Measurements from ENCODE around the gene GPC3.

GPC3 gene

DNA sequence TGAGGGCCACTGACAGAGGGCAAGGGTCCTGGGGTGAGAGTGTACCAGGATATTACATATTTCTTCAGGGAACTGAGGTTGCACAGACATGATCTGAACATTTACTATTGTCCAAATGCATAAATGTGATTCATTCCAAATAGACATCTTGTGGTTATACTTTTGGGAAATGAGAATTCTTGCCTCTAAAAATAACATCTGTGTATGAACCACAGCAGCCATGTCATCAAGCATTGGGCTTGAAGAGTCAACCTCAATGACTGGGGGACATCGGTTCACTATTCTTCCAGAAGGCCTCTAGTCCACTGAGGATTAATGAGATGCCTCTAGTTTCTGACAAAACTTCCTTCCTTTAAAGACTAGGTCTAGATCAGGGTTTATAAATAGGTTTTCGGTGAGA is 377.0 kb downstream of the GPC3 start:
- no peak overlapping the region for H3K9ac ChIP-seq (ENCODE audit: low read depth, low read length, poor library complexity)
- H3K4me1 ChIP-seq (ENCODE audit: control insufficient read depth in 2 of 2, insufficient read depth in 1 of 2, low read depth in 1 of 2, low read length in 2 of 2) = no peaks in the 10 kb centered on the region
- no peak overlapping the region for H2BK5ac ChIP-seq (ENCODE audit: low read length)
- no peak overlapping the region for H3K18ac ChIP-seq (ENCODE audit: low read length)
- no peak overlapping the region for H2BK12ac ChIP-seq (ENCODE audit: low read length)
- no peak overlapping the region for H2AK5ac ChIP-seq (ENCODE audit: low read depth, low read length)
- H4K8ac ChIP-seq (ENCODE audit: low read depth, low read length) = no peak overlapping the region
- no CpG with 5 or more reads among the region's 2 CpGs for WGBS, 2 donors (ENCODE audit: extremely low coverage in 2 of 2, insufficient read length in 2 of 2, insufficient replicate concordance in 1 of 2)
- H3K4ac ChIP-seq (ENCODE audit: low read length) = no peak overlapping the region
- H3K27ac ChIP-seq (replicated peaks; ENCODE audit: low read length) = no peak overlapping the region
- H3K9me3 ChIP-seq (replicated peaks in 1 of 2; ENCODE audit: control insufficient read depth in 2 of 2, insufficient read depth in 1 of 2, low read depth in 1 of 2, low read length in 2 of 2) = no peaks in the 10 kb centered on the region
- H3K4me3 ChIP-seq (ENCODE audit: low read length in 2 of 2) = no peak overlapping the region
- H3K14ac ChIP-seq (ENCODE audit: low read length) = no peak overlapping the region
- peaks cover 0 to 7% (median 0%) of the 10 kb centered on the region in 3 experiments for H3K27me3 ChIP-seq (ENCODE audit: control insufficient read depth in 3 of 3, insufficient read depth in 3 of 3, low read depth in 1 of 3, low read length in 3 of 3)
- H2AFZ ChIP-seq (ENCODE audit: low read length) = no peak overlapping the region
- no peak overlapping the region for H3K23ac ChIP-seq (ENCODE audit: low read depth, low read length, poor library complexity)
- no peak overlapping the region for H2BK15ac ChIP-seq (ENCODE audit: low read length)
- H3K4me2 ChIP-seq (ENCODE audit: insufficient read depth, low read length, poor library complexity, severe bottlenecking) = no peak overlapping the region
- no peaks in the 10 kb centered on the region for H3K36me3 ChIP-seq (replicated peaks in 1 of 2; ENCODE audit: control insufficient read depth in 2 of 2, insufficient read depth in 2 of 2, low read length in 2 of 2)
- no peak overlapping the region for H4K91ac ChIP-seq (ENCODE audit: low read depth, low read length, poor library complexity)
- no peak overlapping the region for H2BK120ac ChIP-seq (ENCODE audit: low read depth, low read length)
- no peaks in the 10 kb centered on the region for H3K79me1 ChIP-seq (ENCODE audit: low read depth, low read length)
- no peak for DNase-seq (ENCODE audit: low spot score)

- peaks cover 0 to 7% (median 0%) of the 10 kb centered on the region in 3 experiments for H3K27me3 ChIP-seq (ENCODE audit: control insufficient read depth in 3 of 3, insufficient read depth in 3 of 3, low read depth in 1 of 3, low read length in 3 of 3)
- no peak overlapping the region for H2AFZ ChIP-seq (ENCODE audit: low read length)
- H3K36me3 ChIP-seq (replicated peaks in 1 of 2; ENCODE audit: control insufficient read depth in 2 of 2, insufficient read depth in 2 of 2, low read length in 2 of 2) = no peaks in the 10 kb centered on the region
- H3K23ac ChIP-seq (ENCODE audit: low read depth, low read length, poor library complexity) = no peak overlapping the region
- H4K91ac ChIP-seq (ENCODE audit: low read depth, low read length, poor library complexity) = no peak overlapping the region
- DNase-seq (ENCODE audit: low spot score) = no peak
- H3K14ac ChIP-seq (ENCODE audit: low read length) = no peak overlapping the region
- H3K27ac ChIP-seq (replicated peaks; ENCODE audit: low read length) = no peak overlapping the region
- H3K4me1 ChIP-seq (ENCODE audit: control insufficient read depth in 2 of 2, insufficient read depth in 1 of 2, low read depth in 1 of 2, low read length in 2 of 2) = no peaks in the 10 kb centered on the region
- no peaks in the 10 kb centered on the region for H3K9me3 ChIP-seq (replicated peaks in 1 of 2; ENCODE audit: control insufficient read depth in 2 of 2, insufficient read depth in 1 of 2, low read depth in 1 of 2, low read length in 2 of 2)
- H3K9ac ChIP-seq (ENCODE audit: low read depth, low read length, poor library complexity) = no peak overlapping the region
- no peak overlapping the region for H2BK15ac ChIP-seq (ENCODE audit: low read length)
- no peak overlapping the region for H2BK5ac ChIP-seq (ENCODE audit: low read length)
- H3K4me2 ChIP-seq (ENCODE audit: insufficient read depth, low read length, poor library complexity, severe bottlenecking) = no peak overlapping the region
- H3K4me3 ChIP-seq (ENCODE audit: low read length in 2 of 2) = no peak overlapping the region
- H2BK120ac ChIP-seq (ENCODE audit: low read depth, low read length) = no peak overlapping the region
- no peaks in the 10 kb centered on the region for H3K79me1 ChIP-seq (ENCODE audit: low read depth, low read length)
- H3K18ac ChIP-seq (ENCODE audit: low read length) = no peak overlapping the region
- H2BK12ac ChIP-seq (ENCODE audit: low read length) = no peak overlapping the region
- H4K8ac ChIP-seq (ENCODE audit: low read depth, low read length) = no peak overlapping the region
- H2AK5ac ChIP-seq (ENCODE audit: low read depth, low read length) = no peak overlapping the region
- no CpG with 5 or more reads among the region's 5 CpGs for WGBS, 2 donors (ENCODE audit: extremely low coverage in 2 of 2, insufficient read length in 2 of 2, insufficient replicate concordance in 1 of 2)
- no peak overlapping the region for H3K4ac ChIP-seq (ENCODE audit: low read length)
Measured at GRCh38 chrX:133607419-133608348, 377.7 kb downstream of the GPC3 start.

GRCh38 chrX:133606990-133607389 is 378.4 kb downstream of the GPC3 start:
- Histone ChIP-seq H3K79me1 (ENCODE audit: low read depth, low read length) (no peaks in the 10 kb centered on the region), H3K4me3 (ENCODE audit: low read length in 2 of 2) (no peak overlapping the region), H3K18ac (ENCODE audit: low read length) (no peak overlapping the region), H2AK5ac (ENCODE audit: low read depth, low read length) (no peak overlapping the region), H3K27me3 (ENCODE audit: control insufficient read depth in 3 of 3, insufficient read depth in 3 of 3, low read depth in 1 of 3, low read length in 3 of 3) (peaks cover 0 to 7% (median 0%) of the 10 kb centered on the region in 3 experiments), H4K91ac (ENCODE audit: low read depth, low read length, poor library complexity) (no peak overlapping the region), H3K23ac (ENCODE audit: low read depth, low read length, poor library complexity) (no peak overlapping the region), H2BK12ac (ENCODE audit: low read length) (no peak overlapping the region), H3K4me2 (ENCODE audit: insufficient read depth, low read length, poor library complexity, severe bottlenecking) (no peak overlapping the region), H3K4ac (ENCODE audit: low read length) (no peak overlapping the region), H3K27ac (replicated peaks; ENCODE audit: low read length) (no peak overlapping the region), H3K9ac (ENCODE audit: low read depth, low read length, poor library complexity) (no peak overlapping the region), H2BK5ac (ENCODE audit: low read length) (no peak overlapping the region), H3K9me3 (replicated peaks in 1 of 2; ENCODE audit: control insufficient read depth in 2 of 2, insufficient read depth in 1 of 2, low read depth in 1 of 2, low read length in 2 of 2) (no peaks in the 10 kb centered on the region), H3K4me1 (ENCODE audit: control insufficient read depth in 2 of 2, insufficient read depth in 1 of 2, low read depth in 1 of 2, low read length in 2 of 2) (no peaks in the 10 kb centered on the region), H3K14ac (ENCODE audit: low read length) (no peak overlapping the region), H3K36me3 (replicated peaks in 1 of 2; ENCODE audit: control insufficient read depth in 2 of 2, insufficient read depth in 2 of 2, low read length in 2 of 2) (no peaks in the 10 kb centered on the region), H2BK120ac (ENCODE audit: low read depth, low read length) (no peak overlapping the region), H2BK15ac (ENCODE audit: low read length) (no peak overlapping the region), H4K8ac (ENCODE audit: low read depth, low read length) (no peak overlapping the region), H2AFZ (ENCODE audit: low read length) (no peak overlapping the region)
- DNase-seq (ENCODE audit: low spot score) = no peak
- no CpG with 5 or more reads among the region's 1 CpG for WGBS, 2 donors (ENCODE audit: extremely low coverage in 2 of 2, insufficient read length in 2 of 2, insufficient replicate concordance in 1 of 2)

- WGBS, 2 donors (ENCODE audit: extremely low coverage in 2 of 2, insufficient read length in 2 of 2, insufficient replicate concordance in 1 of 2) = no CpG with 5 or more reads among the region's 7 CpGs
- no peak overlapping the region for H3K9ac ChIP-seq (ENCODE audit: low read depth, low read length, poor library complexity)
- no peak overlapping the region for H3K18ac ChIP-seq (ENCODE audit: low read length)
- H4K91ac ChIP-seq (ENCODE audit: low read depth, low read length, poor library complexity) = no peak overlapping the region
- no peak overlapping the region for H2AFZ ChIP-seq (ENCODE audit: low read length)
- H3K4me3 ChIP-seq (ENCODE audit: low read length in 2 of 2) = no peak overlapping the region
- no peak overlapping the region for H2BK5ac ChIP-seq (ENCODE audit: low read length)
- H3K36me3 ChIP-seq (replicated peaks in 1 of 2; ENCODE audit: control insufficient read depth in 2 of 2, insufficient read depth in 2 of 2, low read length in 2 of 2) = no peaks in the 10 kb centered on the region
- H2BK120ac ChIP-seq (ENCODE audit: low read depth, low read length) = no peak overlapping the region
- H3K4ac ChIP-seq (ENCODE audit: low read length) = no peak overlapping the region
- H3K9me3 ChIP-seq (replicated peaks in 1 of 2; ENCODE audit: control insufficient read depth in 2 of 2, insufficient read depth in 1 of 2, low read depth in 1 of 2, low read length in 2 of 2) = no peaks in the 10 kb centered on the region
- no peak overlapping the region for H3K23ac ChIP-seq (ENCODE audit: low read depth, low read length, poor library complexity)
- DNase-seq (ENCODE audit: low spot score) = no peak
- peaks cover 0 to 4% (median 0%) of the 10 kb centered on the region in 3 experiments for H3K27me3 ChIP-seq (ENCODE audit: control insufficient read depth in 3 of 3, insufficient read depth in 3 of 3, low read depth in 1 of 3, low read length in 3 of 3)
- no peak overlapping the region for H3K14ac ChIP-seq (ENCODE audit: low read length)
- no peaks in the 10 kb centered on the region for H3K79me1 ChIP-seq (ENCODE audit: low read depth, low read length)
- H4K8ac ChIP-seq (ENCODE audit: low read depth, low read length) = no peak overlapping the region
- no peaks in the 10 kb centered on the region for H3K4me1 ChIP-seq (ENCODE audit: control insufficient read depth in 2 of 2, insufficient read depth in 1 of 2, low read depth in 1 of 2, low read length in 2 of 2)
- no peak overlapping the region for H2BK15ac ChIP-seq (ENCODE audit: low read length)
- H2BK12ac ChIP-seq (ENCODE audit: low read length) = no peak overlapping the region
- no peak overlapping the region for H3K4me2 ChIP-seq (ENCODE audit: insufficient read depth, low read length, poor library complexity, severe bottlenecking)
- H3K27ac ChIP-seq (replicated peaks; ENCODE audit: low read length) = no peak overlapping the region
- H2AK5ac ChIP-seq (ENCODE audit: low read depth, low read length) = no peak overlapping the region
Measured at GRCh38 chrX:133604801-133605200, 380.6 kb downstream of the GPC3 start.
